K562 (cell line): ENCODE data around the gene PLCB3.
A peak's percentile ranks its signal among the peaks of the same experiment; 100 is the strongest.

Experiments used
- CAMTA2 ChIP-seq: fragments of 250-450 bp; sonication (Bioruptor Pico); conservative IDR thresholded peaks from 2 replicates; pipeline ENCODE4 v1.5.1; 2022
- CBFA2T3 ChIP-seq: fragments of 450-650 bp; IDR thresholded peaks from 2 replicates; pipeline ENCODE4 v1.6.1; 2017
- CBX8 ChIP-seq: fragments of 200-600 bp; sonication (generic); IDR thresholded peaks from 2 replicates; pipeline ENCODE4 v1.6.1; 2012; ENCODE audit warnings: borderline replicate concordance, mixed run types, low read depth, mild to moderate bottlenecking, moderate library complexity, mixed read lengths, low read length, control low read depth, inconsistent platforms; ENCODE audit not compliant: poor library complexity, severe bottlenecking; ENCODE audit errors: extremely low read depth
- HINFP ChIP-seq: fragments of 450-650 bp; conservative IDR thresholded peaks from 2 replicates; pipeline ENCODE4 v1.6.1; 2016; ENCODE audit warnings: missing genetic modification characterization, low read depth, mild to moderate bottlenecking, control low read depth, missing compliant biosample characterization
- HNRNPL ChIP-seq: fragments of 200-400 bp; formaldehyde crosslinking; IDR thresholded peaks from 2 replicates; pipeline ENCODE4 v1.6.1; 2017; ENCODE audit warnings: low read depth, mild to moderate bottlenecking, low read length
- MAFG ChIP-seq: fragments of 450-650 bp; conservative IDR thresholded peaks from 2 replicates; pipeline ENCODE4 v1.6.1; 2016; ENCODE audit warnings: missing genetic modification characterization, missing compliant biosample characterization
- NR2C2 ChIP-seq, 2 experiments: fragments of 200-800 bp in 1 of 2; sonication (Bioruptor generic) in 1 of 2; sonication (generic) in 1 of 2; formaldehyde crosslinking in 1 of 2; IDR thresholded peaks; 2 replicates each; pipeline versions ENCODE4 v1.6.1 to v1.8.0; 2016 to 2022; ENCODE audit warnings: mild to moderate bottlenecking in 1 of 2, missing compliant biosample characterization in 1 of 2, missing genetic modification characterization in 1 of 2, missing genetic modification reagents in 1 of 2
- POLR2A ChIP-seq: fragments of 450-650 bp; conservative IDR thresholded peaks from 2 replicates; pipeline ENCODE4 v1.6.1; 2016
- SMARCC2 ChIP-seq: fragments of 450-650 bp; IDR thresholded peaks from 2 replicates; pipeline ENCODE4 v1.6.1; 2017; ENCODE audit warnings: antibody characterized with exemption, moderate library complexity, mild to moderate bottlenecking, low read depth
- SPI1 ChIP-seq: IDR thresholded peaks from 2 replicates; pipeline ENCODE4 v1.6.1; 2011; ENCODE audit warnings: low read depth, low read length, control low read depth, borderline replicate concordance
- XRCC3 ChIP-seq: fragments of 450-650 bp; IDR thresholded peaks from 2 replicates; pipeline ENCODE4 v1.6.1; 2017; ENCODE audit warnings: mild to moderate bottlenecking, moderate library complexity
- ZNF644 ChIP-seq: fragments of 200-800 bp; sonication (Bioruptor generic); IDR thresholded peaks from 2 replicates; pipeline ENCODE4 v1.6.1; 2016; ENCODE audit warnings: low read depth, missing genetic modification characterization, missing compliant biosample characterization
- TF ChIP-seq, protein P1 (sequence below), 3 experiments: fragments of 200-800 bp in 1 of 3; sonication (Bioruptor generic) in 1 of 3; sonication (generic) in 1 of 3; formaldehyde crosslinking in 1 of 3; IDR thresholded peaks; 2 replicates each; pipeline versions ENCODE4 v1.6.1 to v1.8.0; 2016 to 2022; ENCODE audit warnings: mild to moderate bottlenecking in 2 of 3, missing compliant biosample characterization in 2 of 3, missing genetic modification characterization in 2 of 3, missing genetic modification reagents in 1 of 3

GRCh38 chr11:64285885-64286800, 34.8 kb downstream of the PLCB3 start:
- no peak for TF ChIP-seq ZNF644 (tag)
- no peak for TF ChIP-seq CBFA2T3
- no peak for TF ChIP-seq CBX8
- TF ChIP-seq, protein P1, sequence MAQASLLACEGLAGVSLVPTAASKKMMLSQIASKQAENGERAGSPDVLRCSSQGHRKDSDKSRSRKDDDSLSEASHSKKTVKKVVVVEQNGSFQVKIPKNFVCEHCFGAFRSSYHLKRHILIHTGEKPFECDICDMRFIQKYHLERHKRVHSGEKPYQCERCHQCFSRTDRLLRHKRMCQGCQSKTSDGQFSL (CRISPR knock-in tag; IDR thresholded peaks at IDR 0.05): 0 out of 2 replicates have a peak, but pooled peaks have one; percentile 36
- TF ChIP-seq, protein P1 (tag; IDR thresholded peaks at IDR 0.05): no peak
- TF ChIP-seq POLR2A: no peak
- no peak for TF ChIP-seq NR2C2 (CRISPR knock-in tag; IDR thresholded peaks at IDR 0.05)
- no peak for TF ChIP-seq NR2C2 (tag; IDR thresholded peaks at IDR 0.05)
- TF ChIP-seq MAFG: no peak
- no peak for TF ChIP-seq SPI1
- no peak for TF ChIP-seq XRCC3
- no peak for TF ChIP-seq SMARCC2
- no peak for TF ChIP-seq CAMTA2 (CRISPR knock-in tag)
- TF ChIP-seq HNRNPL: no peak
- TF ChIP-seq HINFP: no peak
